H9 (cell line): ENCODE data around the gene FAF1. TPM values are rescaled to one million over a fixed set of nuclear protein-coding genes. Genes with fewer than 3 reads are reported as not detected.

Experiments
- DNase-seq: peaks from one replicate; pipeline ENCODE4 v3.0.0-alpha.2; 2017
- H2AFZ ChIP-seq: one replicate; pipeline ENCODE4 v1.6.1; 2013; ENCODE audit warnings: mild to moderate bottlenecking, low read length, control low read depth, moderate library complexity
- H2AK5ac ChIP-seq: 2 replicates; pipeline ENCODE4 v1.6.1; 2013; ENCODE audit warnings: low read length, control low read depth, mixed read lengths; ENCODE audit not compliant: insufficient read length
- H2BK120ac ChIP-seq: one replicate; pipeline ENCODE4 v1.6.1; 2013; ENCODE audit warnings: low read depth, mild to moderate bottlenecking, low read length, control low read depth, inconsistent platforms; ENCODE audit not compliant: poor library complexity, severe bottlenecking
- H2BK12ac ChIP-seq: 2 replicates; pipeline ENCODE4 v1.6.1; 2013; ENCODE audit warnings: low read length, control low read depth, mixed read lengths, low read depth; ENCODE audit not compliant: insufficient read length
- H2BK15ac ChIP-seq: 2 replicates; pipeline ENCODE4 v1.6.1; 2013; ENCODE audit warnings: low read depth, low read length, control low read depth
- H2BK20ac ChIP-seq: one replicate; pipeline ENCODE4 v1.6.1; 2013; ENCODE audit warnings: low read depth, mild to moderate bottlenecking, low read length, control low read depth, inconsistent platforms; ENCODE audit not compliant: poor library complexity, severe bottlenecking
- H2BK5ac ChIP-seq: 2 replicates; pipeline ENCODE4 v1.6.1; 2013; ENCODE audit warnings: low read length, control low read depth, mixed read lengths; ENCODE audit not compliant: insufficient read length
- H3K14ac ChIP-seq: 2 replicates; pipeline ENCODE4 v1.6.1; 2013; ENCODE audit warnings: low read length, control low read depth; ENCODE audit not compliant: insufficient read depth
- H3K18ac ChIP-seq: 2 replicates; pipeline ENCODE4 v1.6.1; 2013; ENCODE audit warnings: low read depth, mild to moderate bottlenecking, mixed read lengths, low read length, control low read depth; ENCODE audit not compliant: insufficient read length
- H3K23ac ChIP-seq: 2 replicates; pipeline ENCODE4 v1.6.1; 2013; ENCODE audit warnings: low read length, control low read depth, mixed read lengths, low read depth; ENCODE audit not compliant: insufficient read length
- H3K23me2 ChIP-seq: 2 replicates; pipeline ENCODE4 v1.6.1; 2013; ENCODE audit warnings: low read depth, mild to moderate bottlenecking, mixed read lengths, low read length, control low read depth; ENCODE audit not compliant: insufficient read length, poor library complexity, severe bottlenecking
- H3K27ac ChIP-seq: 2 replicates; pipeline ENCODE4 v1.5.1; 2013; ENCODE audit warnings: low read length, control low read depth, mixed read lengths, low read depth; ENCODE audit not compliant: insufficient read length
- H3K27me3 ChIP-seq: 2 replicates; pipeline ENCODE4 v1.6.1; 2013; ENCODE audit warnings: low read length, control low read depth, inconsistent platforms; ENCODE audit not compliant: insufficient read depth
- H3K4ac ChIP-seq: 2 replicates; pipeline ENCODE4 v1.6.1; 2013; ENCODE audit warnings: low read depth, mild to moderate bottlenecking, control low read depth, inconsistent platforms, low read length, moderate library complexity
- H3K4me1 ChIP-seq: 2 replicates; pipeline ENCODE4 v1.6.1; 2013; ENCODE audit warnings: low read length, control low read depth, inconsistent platforms; ENCODE audit not compliant: insufficient read depth
- H3K4me2 ChIP-seq: 2 replicates; pipeline ENCODE4 v1.6.1; 2013; ENCODE audit warnings: low read length, control low read depth, mixed read lengths; ENCODE audit not compliant: insufficient read length, insufficient read depth
- H3K56ac ChIP-seq: 2 replicates; pipeline ENCODE4 v1.6.1; 2013; ENCODE audit warnings: low read depth, mild to moderate bottlenecking, mixed read lengths, low read length, control low read depth; ENCODE audit not compliant: insufficient read length
- H3K79me1 ChIP-seq: 2 replicates; pipeline ENCODE4 v1.6.1; 2013; ENCODE audit warnings: low read depth, mild to moderate bottlenecking, moderate library complexity, low read length, control low read depth, inconsistent platforms; ENCODE audit not compliant: insufficient read depth, poor library complexity, severe bottlenecking
- H3K79me2 ChIP-seq: 2 replicates; pipeline ENCODE4 v1.6.1; 2013; ENCODE audit warnings: low read length, control low read depth, inconsistent platforms; ENCODE audit not compliant: insufficient read depth
- H3K9ac ChIP-seq: 2 replicates; pipeline ENCODE4 v1.6.1; 2013; ENCODE audit warnings: low read length, control low read depth, mixed read lengths; ENCODE audit not compliant: insufficient read length; ENCODE audit errors: extremely low read depth
- H3K9me3 ChIP-seq: one replicate; pipeline ENCODE4 v1.6.1; 2013; ENCODE audit warnings: low read depth, low read length, inconsistent platforms; ENCODE audit not compliant: control insufficient read depth
- H3T11ph ChIP-seq: one replicate; pipeline ENCODE4 v1.6.1; 2013; ENCODE audit warnings: mild to moderate bottlenecking, low read length, control low read depth, inconsistent platforms
- H4K20me1 ChIP-seq: one replicate; pipeline ENCODE4 v1.6.1; 2013; ENCODE audit not compliant: control insufficient read depth, insufficient read length, insufficient read depth
- H4K5ac ChIP-seq: 2 replicates; pipeline ENCODE4 v1.6.1; 2013; ENCODE audit warnings: low read depth, mild to moderate bottlenecking, mixed read lengths, low read length, control low read depth; ENCODE audit not compliant: insufficient read length
- H4K8ac ChIP-seq: replicated peaks from 2 replicates; pipeline ENCODE4 v1.6.1; 2013; ENCODE audit warnings: low read length, control low read depth, mixed read lengths, low read depth; ENCODE audit not compliant: insufficient read length
- H4K91ac ChIP-seq: 2 replicates; pipeline ENCODE4 v1.6.1; 2013; ENCODE audit warnings: low read depth, mild to moderate bottlenecking, moderate library complexity, mixed read lengths, low read length, control low read depth; ENCODE audit not compliant: insufficient read length
- H3K27ac Mint-ChIP-seq, 3 experiments: 2 replicates in 2 of 3; 3 replicates in 1 of 3; pipeline ENCODE4 v1.8.0; 2020 to 2021; ENCODE audit warnings: mixed read lengths in 3 of 3, mild to moderate bottlenecking in 1 of 3, moderate library complexity in 1 of 3
- H3K27me3 Mint-ChIP-seq: 2 replicates; pipeline ENCODE4 v1.8.0; 2021; ENCODE audit warnings: low read depth, mild to moderate bottlenecking, moderate library complexity, mixed read lengths
- H3K36me3 Mint-ChIP-seq, 3 experiments: 2 replicates in 2 of 3; 3 replicates in 1 of 3; pipeline ENCODE4 v1.8.0; 2020 to 2021; ENCODE audit warnings: low read depth in 3 of 3, mixed read lengths in 3 of 3; ENCODE audit not compliant: insufficient read depth in 1 of 3
- H3K4me1 Mint-ChIP-seq, 2 experiments: 2 replicates each; pipeline ENCODE4 v1.8.0; 2020; ENCODE audit warnings: mixed read lengths in 2 of 2
- H3K4me3 Mint-ChIP-seq, 2 experiments: 2 replicates in 1 of 2; 3 replicates in 1 of 2; pipeline ENCODE4 v1.8.0; 2020 to 2021; ENCODE audit warnings: mild to moderate bottlenecking in 2 of 2, mixed read lengths in 2 of 2, moderate library complexity in 1 of 2
- H3K9me3 Mint-ChIP-seq, 2 experiments: 2 replicates in 1 of 2; 3 replicates in 1 of 2; pipeline ENCODE4 v1.8.0; 2020; ENCODE audit warnings: mild to moderate bottlenecking in 2 of 2, mixed read lengths in 2 of 2, moderate library complexity in 1 of 2
- WGBS: extraction: QIAGEN DNeasy Blood & Tissue Kit; methylation state at CpG from one replicate; pipeline ENCODE4 v1.1.7; 2013; ENCODE audit warnings: missing lambda C conversion rate, low lambda C conversion rate, mixed read lengths; ENCODE audit not compliant: insufficient read length; ENCODE audit errors: extremely low coverage; 5-methylcytosine and 5-hydroxymethylcytosine counted together
- total RNA-seq: library from RNA; stranded (reverse); gene quantifications from 2 replicates; pipeline ENCODE4 v1.2.1, GENCODE V29; 2021
- TF ChIP-seq, protein P1 (sequence below): fragments of 200-600 bp; sonication (generic); conservative IDR thresholded peaks from 3 replicates; pipeline ENCODE4 v1.8.0; 2021; ENCODE audit warnings: antibody characterized with exemption, mild to moderate bottlenecking

FAF1 gene
- total RNA-seq, 1 experiment from 2014 or later, result 60.8 TPM

DNA sequence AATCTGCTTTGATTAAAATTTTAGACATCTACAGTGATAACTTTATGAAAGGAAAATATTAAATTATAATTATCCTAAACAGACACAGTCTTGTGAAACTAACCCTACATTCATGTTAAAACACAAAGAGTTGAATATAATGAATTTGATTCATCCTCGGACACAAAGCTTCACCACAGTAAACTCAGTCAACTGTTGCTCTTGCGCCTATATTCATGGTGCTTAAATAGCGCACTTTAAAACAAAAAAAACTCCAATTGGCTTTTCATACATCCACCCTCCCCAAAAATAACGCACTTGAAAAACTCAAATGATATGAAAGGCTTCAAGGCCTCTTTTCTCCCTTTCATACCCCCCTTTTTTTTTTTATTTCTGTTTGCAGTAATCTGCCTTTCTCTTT is 260.3 kb downstream of the FAF1 start:
- Mint-ChIP-seq H3K4me1 (peaks cover 43 to 59% of the 10 kb centered on the region in 2 experiments), H3K9me3 (no peaks in the 10 kb centered on the region), H3K27ac (peak overlapping the region; percentile 93 to 100 (median 99)), H3K27me3 (no peaks in the 10 kb centered on the region), H3K4me3 (peak overlapping the region; percentile 46 to 73), H3K36me3 (no peaks in the 10 kb centered on the region; a peak in 1 of 7 replicates)
- Histone ChIP-seq H3K79me1 (no peaks in the 10 kb centered on the region), H3K14ac (no peak overlapping the region), H2AK5ac (no peak overlapping the region), H3K23ac (no peak overlapping the region), H4K20me1 (no peaks in the 10 kb centered on the region), H2BK15ac (no peak overlapping the region), H3K4me1 (no peaks in the 10 kb centered on the region; the same call in 1 of the 2 replicates), H3K79me2 (no peaks in the 10 kb centered on the region), H3K18ac (no peak overlapping the region), H3T11ph (no peak overlapping the region), H2BK120ac (no peak overlapping the region), H4K91ac (no peak overlapping the region), H3K56ac (no peak overlapping the region), H3K23me2 (no peaks in the 10 kb centered on the region), H3K9me3 (no peaks in the 10 kb centered on the region), H4K5ac (no peak overlapping the region), H2BK12ac (no peak overlapping the region), H2BK5ac (no peak overlapping the region), H2BK20ac (no peak overlapping the region), H2AFZ (no peak overlapping the region), H3K4ac (no peak overlapping the region), H4K8ac (no peak overlapping the region), H3K9ac (no peak overlapping the region), H3K27me3 (no peaks in the 10 kb centered on the region), H3K4me2 (peak overlapping the region; percentile 55), H3K27ac (peak overlapping the region; percentile 94)
- WGBS, result no CpG with 5 or more reads among the region's 4 CpGs
- DNase-seq, result no peak
- TF ChIP-seq, protein P1, sequence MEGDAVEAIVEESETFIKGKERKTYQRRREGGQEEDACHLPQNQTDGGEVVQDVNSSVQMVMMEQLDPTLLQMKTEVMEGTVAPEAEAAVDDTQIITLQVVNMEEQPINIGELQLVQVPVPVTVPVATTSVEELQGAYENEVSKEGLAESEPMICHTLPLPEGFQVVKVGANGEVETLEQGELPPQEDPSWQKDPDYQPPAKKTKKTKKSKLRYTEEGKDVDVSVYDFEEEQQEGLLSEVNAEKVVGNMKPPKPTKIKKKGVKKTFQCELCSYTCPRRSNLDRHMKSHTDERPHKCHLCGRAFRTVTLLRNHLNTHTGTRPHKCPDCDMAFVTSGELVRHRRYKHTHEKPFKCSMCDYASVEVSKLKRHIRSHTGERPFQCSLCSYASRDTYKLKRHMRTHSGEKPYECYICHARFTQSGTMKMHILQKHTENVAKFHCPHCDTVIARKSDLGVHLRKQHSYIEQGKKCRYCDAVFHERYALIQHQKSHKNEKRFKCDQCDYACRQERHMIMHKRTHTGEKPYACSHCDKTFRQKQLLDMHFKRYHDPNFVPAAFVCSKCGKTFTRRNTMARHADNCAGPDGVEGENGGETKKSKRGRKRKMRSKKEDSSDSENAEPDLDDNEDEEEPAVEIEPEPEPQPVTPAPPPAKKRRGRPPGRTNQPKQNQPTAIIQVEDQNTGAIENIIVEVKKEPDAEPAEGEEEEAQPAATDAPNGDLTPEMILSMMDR, result no peak
